Breast epithelium (tissue), 3 donors: ENCODE measurements around the gene BABAM1.

Experiments
- CTCF ChIP-seq, 3 donors: fragments of 450-650 bp; IDR thresholded peaks; one replicate each; pipeline ENCODE4 v1.5.1; 2016 to 2017; ENCODE audit warnings: antibody characterized with exemption in 3 of 3, mild to moderate bottlenecking in 3 of 3, moderate library complexity in 3 of 3
- POLR2A ChIP-seq: fragments of 450-650 bp; IDR thresholded peaks from one replicate; pipeline ENCODE4 v1.6.1; 2016; ENCODE audit warnings: antibody characterized with exemption, mild to moderate bottlenecking, moderate library complexity

GRCh38 chr19:17236811-17237543 is 30.3 kb upstream of the BABAM1 start:
- TF ChIP-seq CTCF (IDR thresholded peaks at IDR 0.05): no peak
- TF ChIP-seq POLR2A: no peak
